GM18868 (cell line): Measurements from ENCODE around the gene ASMTL.
"Not testable (repeated sequence)": the region's sequence is repeated elsewhere in the genome, so short reads cannot be mapped to it uniquely, and the experiment has no call there.

ENCODE experiments used
- ATAC-seq: cut with Tn5 transposase; IDR thresholded peaks from one replicate; pipeline ENCODE4 v1.9.1; 2021; ENCODE audit warnings: mild to moderate bottlenecking, moderate library complexity; ENCODE audit not compliant: unreplicated experiment

ASMTL gene

DNA sequence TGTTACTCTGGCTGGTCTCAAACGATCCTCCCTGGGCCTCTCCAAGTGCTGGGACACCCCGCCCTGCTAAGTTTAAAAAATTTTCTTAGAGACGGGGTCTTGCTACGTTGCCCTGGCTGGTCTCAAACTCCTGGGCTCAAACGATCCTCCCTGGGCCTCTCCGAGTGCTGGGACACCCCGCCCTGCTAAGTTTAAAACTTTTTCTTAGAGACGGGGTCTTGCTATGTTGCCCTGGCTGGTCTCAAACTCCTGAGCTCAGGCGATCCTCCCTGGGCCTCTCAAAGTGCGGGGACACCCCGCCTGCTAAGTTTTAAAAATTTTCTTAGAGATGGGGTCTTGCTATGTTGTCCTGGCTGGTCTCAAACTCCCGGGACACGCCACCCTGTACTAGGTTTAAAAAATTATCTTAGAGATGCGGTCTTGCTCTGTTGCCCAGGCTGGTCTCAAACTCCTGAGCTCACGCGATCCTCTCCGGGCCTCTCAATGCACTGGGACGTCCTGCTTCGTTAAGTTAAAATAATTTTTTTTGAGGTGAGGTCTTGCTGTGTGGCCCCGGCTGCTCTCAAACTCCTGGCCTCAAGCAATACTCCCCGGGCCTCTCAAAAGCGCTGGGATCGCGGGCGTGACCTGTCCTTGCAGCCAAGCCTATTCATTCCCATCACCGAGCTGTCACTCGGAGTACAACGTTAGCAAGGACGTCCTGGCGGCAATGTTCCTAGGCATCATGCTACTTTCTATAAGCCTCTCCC lies 61.9 kb downstream of the ASMTL start:
- no peak for ATAC-seq

DNA sequence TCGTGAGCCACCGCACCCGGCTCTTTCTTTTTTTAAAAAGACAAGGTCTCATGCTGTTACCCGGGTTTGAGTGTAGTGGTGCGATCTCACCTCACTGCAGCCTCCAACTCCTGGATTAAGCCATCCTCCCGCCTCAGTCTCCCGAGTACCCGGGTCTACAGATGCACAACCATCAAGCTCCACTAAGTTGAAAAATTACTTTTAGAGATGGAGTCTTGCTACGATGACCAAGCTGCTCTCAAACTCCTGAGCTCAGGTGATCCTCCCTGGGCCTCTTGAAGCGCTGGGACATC lies 62.8 kb downstream of the ASMTL start:
- no peak for ATAC-seq

- ATAC-seq: no peak
Measured at GRCh38 chrX:1389181-1389992, 63.3 kb downstream of the ASMTL start.

- ATAC-seq: no peak
Measured at GRCh38 chrX:1388651-1389050, 64.1 kb downstream of the ASMTL start.

DNA sequence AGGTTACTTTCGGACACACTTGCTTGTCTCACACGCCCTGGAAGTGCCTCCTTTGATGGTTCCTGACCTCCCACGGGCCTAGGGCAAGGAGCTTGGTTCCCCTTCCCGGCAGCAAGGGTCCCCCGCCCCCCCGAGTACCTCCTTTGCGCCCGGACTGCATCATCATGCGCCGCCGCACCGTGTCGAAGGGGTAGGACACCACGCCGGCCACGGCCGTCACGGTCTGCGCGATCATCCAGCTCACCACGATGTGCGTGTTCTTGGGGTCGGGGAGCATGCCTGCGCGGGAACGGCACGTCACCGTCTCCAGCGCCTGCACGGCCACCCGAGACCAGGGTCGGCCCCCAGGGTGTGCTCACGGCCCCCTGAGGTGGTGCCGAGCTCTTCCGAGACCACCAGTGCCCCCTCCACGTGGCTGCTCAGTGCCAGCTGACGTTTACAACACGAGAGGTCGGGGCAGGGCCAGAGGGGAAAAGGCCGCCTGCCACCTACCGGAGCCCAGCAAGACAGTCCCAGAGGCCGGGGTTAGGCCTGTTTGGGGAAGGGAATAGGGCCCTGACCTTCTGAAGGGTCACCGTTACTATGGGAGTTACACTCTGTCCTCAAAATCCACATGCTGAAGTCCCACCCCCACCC lies 65.5 kb downstream of the ASMTL start:
- no peak for ATAC-seq

GRCh38 chrX:1386338-1387127 lies 66.2 kb downstream of the ASMTL start:
- ATAC-seq: no peak

DNA sequence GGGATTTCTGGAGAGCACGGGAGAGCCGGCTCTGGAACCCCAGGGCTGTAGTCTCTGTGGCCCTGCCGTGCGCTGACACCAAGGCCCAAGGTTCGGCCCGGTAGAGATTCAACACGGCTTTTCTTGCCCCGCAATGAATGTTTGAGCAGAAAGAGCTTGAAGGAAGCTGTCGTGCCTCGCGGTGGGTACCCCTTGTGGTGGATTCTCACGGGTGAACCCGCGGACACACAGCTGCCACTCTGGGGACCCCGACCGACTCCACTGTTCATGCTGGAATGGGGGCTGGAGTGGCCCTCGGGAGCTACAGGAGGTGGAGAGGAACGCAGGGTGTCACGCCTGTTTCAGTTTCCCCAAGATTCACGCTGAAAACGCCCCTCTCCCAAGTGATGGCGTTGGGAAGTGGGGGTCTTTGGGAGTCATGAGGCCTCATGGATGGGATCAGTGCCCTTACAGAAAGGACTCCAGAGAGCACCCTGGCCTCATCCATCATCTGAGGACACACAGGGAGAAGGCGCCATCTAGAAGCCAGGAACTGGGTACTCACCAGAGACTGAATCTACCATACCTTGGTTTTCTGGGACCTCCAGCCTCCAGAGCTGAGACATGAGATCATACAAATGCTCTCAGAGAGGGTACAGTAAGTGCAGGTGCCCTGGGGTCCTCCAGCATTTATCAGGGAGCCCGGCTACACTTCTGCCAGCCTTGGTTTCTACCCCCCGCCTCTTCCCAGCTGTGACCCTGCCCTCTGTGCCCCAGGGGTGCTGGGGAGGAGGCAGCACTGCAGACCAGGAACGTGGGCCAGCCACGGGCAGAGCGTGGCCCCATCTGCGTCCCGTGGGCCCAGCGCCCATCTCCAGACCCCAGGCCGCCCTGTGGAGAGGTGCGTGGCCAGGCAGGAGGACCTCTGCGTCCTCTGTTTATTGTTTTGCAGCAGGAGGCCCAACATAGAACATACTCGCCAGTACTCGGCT lies 67.2 kb downstream of the ASMTL start:
- ATAC-seq: no peak

GRCh38 chrX:1384658-1385252 lies 68.0 kb downstream of the ASMTL start:
- ATAC-seq: no peak

- ATAC-seq: no peak
Measured at GRCh38 chrX:1380672-1381233, 72.0 kb downstream of the ASMTL start.

- no peak for ATAC-seq
Measured at GRCh38 chrX:1378306-1378759, 74.4 kb downstream of the ASMTL start.

DNA sequence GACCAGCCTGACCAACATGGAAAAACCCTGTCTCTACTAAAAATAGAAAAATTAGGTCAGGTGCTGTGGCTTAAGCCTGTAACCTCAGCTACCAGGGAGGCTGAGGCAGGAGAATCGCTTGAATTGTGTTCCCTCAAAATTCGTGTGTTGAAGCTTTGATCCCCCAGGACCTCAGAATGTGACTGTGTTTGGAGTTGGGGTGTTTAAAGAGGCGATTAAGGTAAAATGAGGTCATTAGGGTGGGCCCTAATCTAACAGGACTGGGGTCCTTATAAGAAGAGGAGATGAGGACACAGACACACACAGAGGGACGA lies 84.4 kb downstream of the ASMTL start:
- no peak for ATAC-seq

DNA sequence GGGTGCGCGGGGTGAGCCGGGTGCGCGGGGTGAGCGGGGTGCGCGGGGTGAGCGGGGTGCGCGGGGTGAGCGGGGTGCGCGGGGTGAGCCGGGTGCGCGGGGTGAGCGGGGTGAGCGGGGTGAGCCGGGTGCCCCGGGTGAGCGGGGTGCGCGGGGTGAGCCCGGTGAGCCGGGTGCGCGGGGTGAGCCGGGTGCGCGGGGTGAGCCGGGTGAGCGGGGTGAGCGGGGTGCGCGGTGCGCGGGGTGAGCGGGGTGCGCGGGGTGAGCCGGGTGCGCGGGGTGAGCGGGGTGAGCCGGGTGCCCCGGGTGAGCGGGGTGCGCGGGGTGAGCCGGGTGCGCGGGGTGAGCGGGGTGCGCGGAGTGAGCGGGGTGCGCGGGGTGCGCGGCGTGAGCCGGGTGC lies 86.3 kb downstream of the ASMTL start:
- not testable (repeated sequence) for ATAC-seq

DNA sequence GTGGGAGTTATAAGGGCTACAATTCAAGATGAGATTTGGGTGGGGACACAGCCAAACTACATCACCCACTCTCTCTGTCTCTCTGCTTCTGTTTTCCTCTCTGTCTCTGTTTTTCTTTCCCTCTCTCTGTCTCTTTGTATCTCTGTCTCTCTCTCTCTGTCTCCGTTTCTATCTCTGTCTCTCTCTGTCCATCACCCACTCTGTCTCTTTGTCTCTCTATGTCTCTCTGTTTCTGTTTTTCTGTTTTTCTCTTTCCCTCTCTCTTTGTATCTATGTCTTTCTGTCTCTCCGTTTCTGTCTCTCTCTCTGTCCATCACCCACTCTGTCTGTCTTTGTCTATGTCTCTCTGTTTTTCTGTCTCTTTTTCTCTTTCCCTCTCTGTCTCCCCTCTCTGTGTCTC lies 90.8 kb downstream of the ASMTL start:
- ATAC-seq: no peak

GRCh38 chrX:1361275-1361674 lies 91.4 kb downstream of the ASMTL start:
- no peak for ATAC-seq

GRCh38 chrX:1360171-1360570 lies 92.5 kb downstream of the ASMTL start:
- ATAC-seq: no peak

GRCh38 chrX:1359477-1359873 lies 93.2 kb downstream of the ASMTL start:
- ATAC-seq: no peak

GRCh38 chrX:1358793-1359476 lies 93.8 kb downstream of the ASMTL start:
- no peak for ATAC-seq

DNA sequence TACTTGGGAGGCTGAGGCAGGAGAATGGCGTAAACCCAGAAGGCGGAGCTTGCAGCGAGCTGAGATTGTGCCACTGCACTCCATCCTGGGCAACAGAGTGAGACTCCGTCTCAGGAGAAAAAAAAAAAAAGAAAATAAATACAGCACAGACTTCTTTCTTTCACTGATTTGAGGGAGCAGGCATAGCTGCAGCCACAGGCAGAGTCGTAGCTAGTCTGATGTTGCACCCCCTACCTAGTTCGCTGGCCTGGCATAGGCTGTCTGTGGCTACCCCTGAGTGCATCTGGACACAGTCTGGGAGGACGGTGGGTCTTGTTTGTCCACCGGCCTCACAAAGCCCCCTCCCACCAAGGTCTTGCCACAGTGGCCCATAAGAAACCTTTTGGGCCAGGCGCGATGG lies 94.7 kb downstream of the ASMTL start:
- no peak for ATAC-seq
